ENCODE results near the gene GSC2.

GSC2 gene

DNA sequence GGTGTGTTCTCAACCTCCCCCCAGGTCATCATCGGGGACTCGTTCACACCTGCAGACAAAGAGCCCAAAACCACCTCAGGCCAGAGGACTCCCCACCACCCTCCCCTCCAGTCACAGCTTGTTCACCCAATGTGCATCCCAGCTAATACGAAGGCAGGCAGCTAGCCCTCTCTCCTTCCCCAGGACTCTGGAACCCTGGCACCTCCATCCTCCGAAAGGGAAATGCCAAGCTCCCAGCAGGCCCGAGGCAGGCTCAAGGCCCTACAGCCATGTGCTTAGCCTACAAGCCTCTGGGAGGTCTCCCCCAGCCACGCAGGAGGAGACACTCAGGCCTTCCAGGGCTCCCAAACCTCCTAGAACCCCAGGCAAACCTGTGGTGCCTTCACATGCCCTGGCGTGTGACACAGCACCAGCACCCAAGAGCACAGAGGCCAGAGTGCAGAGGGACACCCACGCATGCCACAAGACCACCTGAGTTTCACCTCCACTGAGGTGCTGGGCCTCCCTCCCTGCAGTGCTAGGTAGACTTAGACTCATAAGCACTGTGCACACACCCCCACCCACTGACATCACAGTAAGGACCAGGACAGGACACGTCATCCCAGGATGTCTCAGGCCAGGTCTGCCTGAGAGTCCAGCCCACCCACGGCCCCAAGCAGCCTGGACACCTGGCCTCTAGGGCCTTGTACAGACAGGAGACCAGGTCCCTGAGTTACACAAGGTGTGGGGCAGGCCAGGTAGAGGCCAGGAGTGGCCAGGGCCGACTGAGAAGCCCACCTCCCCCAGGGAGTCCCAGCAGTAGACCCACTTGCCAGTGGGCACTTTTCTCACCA is 12.5 kb downstream of the GSC2 start:
- TF ChIP-seq CTCF (conservative IDR thresholded peaks at IDR 0.05) (no peak), ZFX (IDR thresholded peaks at IDR 0.05) (no peak)
- no peak overlapping the region for H3K27ac ChIP-seq

DNA sequence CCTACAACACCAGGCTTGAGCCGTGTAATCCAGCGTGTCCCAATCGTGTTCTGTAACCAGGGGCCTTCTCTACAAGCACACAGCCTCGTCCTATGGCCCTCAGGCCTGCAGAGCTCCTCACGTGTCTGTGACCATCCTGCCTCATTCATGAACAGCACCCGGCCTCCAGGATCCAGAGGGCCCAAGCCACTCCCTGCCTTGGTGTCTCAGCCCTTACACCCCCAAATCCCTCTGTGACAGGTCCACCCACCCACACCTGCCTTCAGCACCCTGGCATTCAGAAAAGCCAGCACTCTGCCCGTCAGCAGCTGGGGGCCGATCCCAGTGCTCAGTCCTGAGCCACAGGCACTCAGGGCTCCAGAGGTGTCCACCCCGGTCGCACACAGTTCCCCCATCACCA is 13.2 kb downstream of the GSC2 start:
- no peak for TF ChIP-seq CTCF (conservative IDR thresholded peaks at IDR 0.05)
- no peak for TF ChIP-seq ZFX (IDR thresholded peaks at IDR 0.05)
- H3K27ac ChIP-seq, result no peak overlapping the region

GRCh38 chr22:19134874-19135273 is 15.2 kb downstream of the GSC2 start:
- no peak overlapping the region for H3K27ac ChIP-seq
- no peak for TF ChIP-seq CTCF (conservative IDR thresholded peaks at IDR 0.05)
- TF ChIP-seq ZFX (IDR thresholded peaks at IDR 0.05), result no peak

GRCh38 chr22:19134176-19134831 is 15.8 kb downstream of the GSC2 start:
- no peak overlapping the region for H3K27ac ChIP-seq
- no peak for TF ChIP-seq CTCF (conservative IDR thresholded peaks at IDR 0.05)
- no peak for TF ChIP-seq ZFX (IDR thresholded peaks at IDR 0.05)

- no peak overlapping the region for H3K27ac ChIP-seq
- TF ChIP-seq CTCF (conservative IDR thresholded peaks at IDR 0.05), result no peak
- TF ChIP-seq ZFX (IDR thresholded peaks at IDR 0.05), result no peak
Observed at GRCh38 chr22:19133561-19133960, 16.5 kb downstream of the GSC2 start.

DNA sequence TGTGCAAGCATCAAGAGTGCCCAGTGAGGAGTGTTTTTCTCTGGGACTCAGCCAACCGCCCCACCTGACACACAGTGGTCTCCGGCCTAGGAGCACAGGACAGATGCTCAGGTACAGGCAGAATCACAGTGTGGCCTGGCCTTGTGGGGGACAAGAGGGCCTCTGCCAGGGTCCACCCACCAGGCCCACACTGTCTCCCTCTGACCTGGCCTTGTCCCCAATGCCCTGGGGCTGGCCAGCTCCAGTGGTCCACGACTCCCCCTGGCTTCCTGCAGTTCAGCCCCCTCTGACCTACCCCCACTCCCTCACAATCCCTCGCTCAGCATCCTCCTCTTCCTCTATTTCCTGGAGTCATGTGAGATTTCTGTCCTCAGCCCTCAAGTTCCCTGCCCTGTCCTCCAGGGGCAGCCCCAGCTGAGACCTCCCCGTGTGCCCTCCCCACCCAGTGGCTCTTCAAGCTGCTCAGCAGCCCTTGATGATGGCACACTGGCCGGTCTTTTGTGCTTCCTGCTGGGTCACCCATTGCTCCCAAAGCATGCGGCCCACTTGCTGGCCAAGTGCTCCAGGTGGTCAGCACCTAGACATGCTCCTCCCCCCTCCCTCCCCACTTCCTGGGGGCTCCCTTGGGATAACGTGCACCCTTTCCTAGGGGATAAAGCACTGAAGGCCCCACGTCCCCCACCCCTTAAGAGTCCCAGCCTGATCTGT is 17.2 kb downstream of the GSC2 start:
- TF ChIP-seq ZFX (IDR thresholded peaks at IDR 0.05), result no peak
- TF ChIP-seq CTCF (conservative IDR thresholded peaks at IDR 0.05), result no peak
- no peak overlapping the region for H3K27ac ChIP-seq

GRCh38 chr22:19132153-19132552 is 17.9 kb downstream of the GSC2 start:
- TF ChIP-seq ZFX (IDR thresholded peaks at IDR 0.05) (no peak), CTCF (conservative IDR thresholded peaks at IDR 0.05) (no peak)
- no peak overlapping the region for H3K27ac ChIP-seq
